Measurements from ENCODE around the gene RBM7.

Gene RBM7

GRCh38 chr11:114379394-114380069 is 20.9 kb upstream of the RBM7 start:
- DNase-seq = no peak

GRCh38 chr11:114382509-114382908 is 18.0 kb upstream of the RBM7 start:
- no peak for DNase-seq
- TF ChIP-seq POLR2A (IDR thresholded peaks at IDR 0.05; ENCODE audit: low read length) = no peak
- TF ChIP-seq GATA1 (IDR thresholded peaks at IDR 0.05; ENCODE audit: low read depth, low read length) = no peak

More at GRCh38 chr11:114379394-114380069, 20.9 kb upstream of the RBM7 start:
- no peak for TF ChIP-seq GATA1 (IDR thresholded peaks at IDR 0.05; ENCODE audit: low read depth, low read length)

GRCh38 chr11:114384487-114384886 is 16.0 kb upstream of the RBM7 start:
- no peak for DNase-seq

GRCh38 chr11:114386131-114386530 is 14.3 kb upstream of the RBM7 start:
- DNase-seq = no peak
- TF ChIP-seq GATA1 (IDR thresholded peaks at IDR 0.05; ENCODE audit: low read depth, low read length) = no peak
- no peak for TF ChIP-seq POLR2A (IDR thresholded peaks at IDR 0.05; ENCODE audit: low read length)

More at GRCh38 chr11:114384487-114384886, 16.0 kb upstream of the RBM7 start:
- TF ChIP-seq GATA1 (IDR thresholded peaks at IDR 0.05; ENCODE audit: low read depth, low read length) (no peak), POLR2A (IDR thresholded peaks at IDR 0.05; ENCODE audit: low read length) (no peak)

GRCh38 chr11:114386545-114386944 is 13.9 kb upstream of the RBM7 start:
- no peak for TF ChIP-seq POLR2A (IDR thresholded peaks at IDR 0.05; ENCODE audit: low read length)
- TF ChIP-seq GATA1 (IDR thresholded peaks at IDR 0.05; ENCODE audit: low read depth, low read length) = no peak
- DNase-seq = no peak

GRCh38 chr11:114392735-114393667 is 7.5 kb upstream of the RBM7 start:
- TF ChIP-seq GATA1 (IDR thresholded peaks at IDR 0.05; ENCODE audit: low read depth, low read length) (no peak), POLR2A (IDR thresholded peaks at IDR 0.05; ENCODE audit: low read length) (no peak)
- no peak for DNase-seq

- DNase-seq = peak; percentile 28 to 63
- TF ChIP-seq GATA1 (IDR thresholded peaks at IDR 0.05; ENCODE audit: low read depth, low read length) (no peak), POLR2A (IDR thresholded peaks at IDR 0.05; ENCODE audit: low read length) (no peak)
Measured at GRCh38 chr11:114395736-114396135, 4.7 kb upstream of the RBM7 start.

- no peak for TF ChIP-seq GATA1 (IDR thresholded peaks at IDR 0.05; ENCODE audit: low read depth, low read length)
- no peak for TF ChIP-seq POLR2A (IDR thresholded peaks at IDR 0.05; ENCODE audit: low read length)
- DNase-seq = no peak
Measured at GRCh38 chr11:114396916-114397315, 3.5 kb upstream of the RBM7 start.

GRCh38 chr11:114397349-114397982 is 3.0 kb upstream of the RBM7 start:
- DNase-seq = no peak
- TF ChIP-seq GATA1 (IDR thresholded peaks at IDR 0.05; ENCODE audit: low read depth, low read length) (no peak), POLR2A (IDR thresholded peaks at IDR 0.05; ENCODE audit: low read length) (no peak)

GRCh38 chr11:114398303-114398920 is 2.1 kb upstream of the RBM7 start:
- TF ChIP-seq POLR2A (IDR thresholded peaks at IDR 0.05; ENCODE audit: low read length) (no peak), GATA1 (IDR thresholded peaks at IDR 0.05; ENCODE audit: low read depth, low read length) (no peak)
- DNase-seq = no peak

- no peak for DNase-seq
Measured at GRCh38 chr11:114399490-114400215, 813 bp upstream of the RBM7 start.

GRCh38 chr11:114400915-114401223 is 403 bp downstream of the RBM7 start:
- no peak for DNase-seq
- no peak for TF ChIP-seq GATA1 (IDR thresholded peaks at IDR 0.05; ENCODE audit: low read depth, low read length)
- TF ChIP-seq POLR2A (IDR thresholded peaks at IDR 0.05; ENCODE audit: low read length) = no peak

More at GRCh38 chr11:114399490-114400215, 813 bp upstream of the RBM7 start:
- TF ChIP-seq GATA1 (IDR thresholded peaks at IDR 0.05; ENCODE audit: low read depth, low read length) (no peak), POLR2A (IDR thresholded peaks at IDR 0.05; ENCODE audit: low read length) (no peak)

GRCh38 chr11:114401311-114401710 is 845 bp downstream of the RBM7 start:
- no peak for TF ChIP-seq GATA1 (IDR thresholded peaks at IDR 0.05; ENCODE audit: low read depth, low read length)
- no peak for TF ChIP-seq POLR2A (IDR thresholded peaks at IDR 0.05; ENCODE audit: low read length)
- peak; percentile 28 to 60 for DNase-seq
